ENCODE measurements around the gene PPFIA2.

GRCh38 chr12:81757731-81758365 lies 1.3 kb downstream of the PPFIA2 start:
- TF ChIP-seq POLR2AphosphoS5 (IDR thresholded peaks at IDR 0.05) (no peak), CTCF (IDR thresholded peaks at IDR 0.05) (no peak), POLR2A (IDR thresholded peaks at IDR 0.05) (no peak)
